Stimulated activated naive CD8-positive, alpha-beta T cell treated with anti-CD3 and anti-CD28 coated beads, Interleukin-15, Interleukin-2, amounts not matched to agents 100 ng/mL and 50 ng/mL, for 24 hours (primary cell): ENCODE measurements around the gene SPAM1.
"Not testable (repeated sequence)": the region's sequence is repeated elsewhere in the genome, so short reads cannot be mapped to it uniquely, and the experiment has no call there.

Experiments
- H3K27ac Mint-ChIP-seq: one replicate; pipeline ENCODE4 v1.8.0; 2021; ENCODE audit warnings: mild to moderate bottlenecking, mixed read lengths
- H3K27me3 Mint-ChIP-seq: one replicate; pipeline ENCODE4 v1.8.0; 2021; ENCODE audit warnings: mixed read lengths
- H3K36me3 Mint-ChIP-seq: one replicate; pipeline ENCODE4 v1.8.0; 2021; ENCODE audit warnings: low read depth, mixed read lengths
- H3K4me1 Mint-ChIP-seq: one replicate; pipeline ENCODE4 v1.8.0; 2021; ENCODE audit warnings: low read depth, mixed read lengths
- H3K4me3 Mint-ChIP-seq: one replicate; pipeline ENCODE4 v1.8.0; 2021; ENCODE audit warnings: mild to moderate bottlenecking, mixed read lengths
- H3K9me3 Mint-ChIP-seq: one replicate; pipeline ENCODE4 v1.8.0; 2021; ENCODE audit warnings: mixed read lengths

SPAM1 gene

DNA sequence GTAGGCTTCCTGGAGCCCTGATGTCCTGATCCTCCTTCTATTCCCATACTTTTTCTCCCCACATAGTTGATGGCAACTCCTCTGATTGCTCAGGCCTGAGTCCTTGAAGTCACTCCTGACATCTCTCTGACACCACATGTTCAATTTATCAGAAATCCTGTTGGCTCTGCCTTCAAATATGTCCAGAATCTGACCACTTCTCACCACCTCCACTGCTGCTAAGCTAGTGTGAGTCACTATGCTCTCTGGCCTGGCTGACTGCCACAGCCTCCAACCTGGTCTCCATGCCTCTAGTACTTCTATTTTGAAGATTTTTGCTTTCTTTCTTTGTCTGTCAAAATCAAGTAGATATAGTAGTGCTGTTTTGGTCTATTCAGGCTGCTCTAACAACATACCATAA, 54.8 kb downstream of the SPAM1 start:
- Mint-ChIP-seq H3K9me3 (peaks cover 3% of the 10 kb centered on the region), H3K4me1 (no peaks in the 10 kb centered on the region), H3K4me3 (no peak overlapping the region), H3K27ac (no peak overlapping the region), H3K27me3 (no peaks in the 10 kb centered on the region), H3K36me3 (no peaks in the 10 kb centered on the region)

DNA sequence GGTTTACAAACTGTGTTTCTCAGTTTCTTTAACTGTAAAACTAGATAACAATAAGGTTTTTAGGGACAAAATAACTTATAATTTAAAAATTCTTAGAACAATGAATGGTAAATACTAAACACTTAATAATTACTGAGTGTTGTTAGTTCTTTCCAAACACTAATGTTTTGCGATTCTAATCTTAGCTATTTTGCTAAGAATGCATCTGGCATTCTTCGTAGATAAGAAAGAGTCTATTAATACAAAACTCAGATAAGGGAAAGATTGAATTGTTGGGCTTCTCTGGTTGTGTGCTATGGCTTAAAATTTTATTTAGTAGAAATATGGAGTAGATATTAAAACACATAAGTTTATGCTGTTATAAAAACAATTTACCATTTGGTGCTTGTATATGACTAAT, 62.4 kb downstream of the SPAM1 start:
- Mint-ChIP-seq H3K4me3 (no peak overlapping the region), H3K9me3 (no peaks in the 10 kb centered on the region), H3K27me3 (no peaks in the 10 kb centered on the region), H3K27ac (no peak overlapping the region), H3K4me1 (no peaks in the 10 kb centered on the region), H3K36me3 (no peaks in the 10 kb centered on the region)

GRCh38 chr7:123992913-123993518, 68.0 kb downstream of the SPAM1 start:
- no peak overlapping the region for H3K27ac Mint-ChIP-seq
- no peaks in the 10 kb centered on the region for H3K36me3 Mint-ChIP-seq

DNA sequence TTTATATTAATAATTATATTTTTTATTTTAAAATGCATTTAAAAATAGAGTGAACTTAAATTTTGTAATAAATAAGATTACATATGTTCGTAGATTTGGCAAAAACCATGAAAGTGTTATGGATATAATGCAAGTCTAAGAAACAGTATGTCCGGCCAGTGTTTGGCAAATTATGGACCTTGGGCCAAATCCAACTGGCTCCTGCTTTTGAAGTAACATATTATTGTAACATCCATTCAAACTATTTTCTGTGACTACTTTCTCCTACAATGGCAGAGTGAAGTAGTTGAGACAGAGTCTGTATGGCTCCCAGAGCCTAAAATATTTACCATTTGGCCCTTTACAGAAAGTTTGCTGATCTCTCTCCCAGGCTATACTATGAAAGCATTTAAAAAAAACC, 69.0 kb downstream of the SPAM1 start:
- Mint-ChIP-seq H3K9me3 (peaks cover 3% of the 10 kb centered on the region), H3K36me3 (no peaks in the 10 kb centered on the region), H3K27me3 (no peaks in the 10 kb centered on the region), H3K4me3 (no peak overlapping the region), H3K4me1 (no peaks in the 10 kb centered on the region), H3K27ac (no peak overlapping the region)

More at GRCh38 chr7:123992913-123993518, 68.0 kb downstream of the SPAM1 start:
- Mint-ChIP-seq H3K4me3 (no peak overlapping the region), H3K27me3 (no peaks in the 10 kb centered on the region), H3K9me3 (no peaks in the 10 kb centered on the region), H3K4me1 (no peaks in the 10 kb centered on the region)

GRCh38 chr7:123994449-123994848, 69.4 kb downstream of the SPAM1 start:
- Mint-ChIP-seq H3K9me3 (peaks cover 4% of the 10 kb centered on the region), H3K36me3 (no peaks in the 10 kb centered on the region), H3K4me1 (no peaks in the 10 kb centered on the region), H3K27ac (no peak overlapping the region), H3K27me3 (no peaks in the 10 kb centered on the region), H3K4me3 (no peak overlapping the region)

DNA sequence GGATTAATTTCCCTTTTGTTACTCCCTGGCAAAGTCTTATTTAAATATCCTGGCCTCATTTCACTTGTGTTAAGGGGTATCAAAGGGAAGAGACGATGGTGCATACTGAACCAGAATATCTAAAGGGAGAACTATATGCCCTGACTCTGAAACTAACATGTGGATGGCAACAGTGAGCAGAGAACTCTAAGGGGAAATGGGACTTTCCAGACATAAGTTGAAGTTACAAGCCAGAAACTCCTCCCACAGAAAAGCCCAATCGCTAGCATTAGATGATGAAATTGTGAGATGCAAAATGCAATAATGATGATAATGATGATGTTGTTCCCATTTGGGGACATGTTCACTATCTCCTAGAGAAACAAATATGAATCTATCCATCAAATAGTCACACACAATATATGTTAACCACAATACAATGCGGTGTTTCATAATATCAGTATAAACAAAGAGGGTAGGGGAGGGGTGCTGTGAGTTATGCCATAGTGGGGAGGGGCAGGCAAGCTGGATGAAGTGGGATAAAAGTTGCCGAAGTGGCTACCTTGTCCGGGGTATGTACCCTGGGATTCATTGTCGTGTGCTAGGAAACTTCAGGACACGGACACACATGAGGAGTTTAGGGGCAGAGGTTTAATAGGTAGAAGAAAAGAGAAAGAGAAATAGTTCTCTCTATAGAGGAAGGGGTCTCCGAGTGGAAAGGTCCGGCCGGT, 70.7 kb downstream of the SPAM1 start:
- no peak overlapping the region for H3K4me3 Mint-ChIP-seq
- H3K27ac Mint-ChIP-seq = no peak overlapping the region
- no peaks in the 10 kb centered on the region for H3K4me1 Mint-ChIP-seq
- peaks cover 9% of the 10 kb centered on the region for H3K9me3 Mint-ChIP-seq
- H3K27me3 Mint-ChIP-seq = no peaks in the 10 kb centered on the region
- H3K36me3 Mint-ChIP-seq = no peaks in the 10 kb centered on the region

- H3K27me3 Mint-ChIP-seq = no peaks in the 10 kb centered on the region
- peaks cover 9% of the 10 kb centered on the region for H3K9me3 Mint-ChIP-seq
- no peaks in the 10 kb centered on the region for H3K36me3 Mint-ChIP-seq
- no peak overlapping the region for H3K4me3 Mint-ChIP-seq
- no peaks in the 10 kb centered on the region for H3K4me1 Mint-ChIP-seq
- no peak overlapping the region for H3K27ac Mint-ChIP-seq
Measured at GRCh38 chr7:123996327-123996625, 71.2 kb downstream of the SPAM1 start.

DNA sequence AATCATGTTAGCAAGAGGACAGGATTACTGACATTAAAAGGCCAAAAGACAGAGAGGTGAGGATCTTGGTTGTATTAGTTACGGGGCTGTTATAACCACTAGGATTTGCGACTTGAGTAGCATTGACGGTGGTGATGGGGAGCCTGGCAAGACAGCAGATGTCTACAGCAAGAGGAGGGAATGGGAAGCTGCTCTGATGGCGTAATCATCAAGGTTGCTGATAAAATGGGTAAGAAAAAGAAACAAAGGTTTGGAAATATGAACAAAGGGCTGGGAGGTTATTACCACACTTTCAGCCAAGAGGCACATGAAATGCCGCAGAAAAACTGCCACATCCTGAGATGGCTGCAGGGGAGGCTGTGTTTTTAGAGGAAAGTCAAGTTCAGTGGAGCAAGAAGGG, 73.9 kb downstream of the SPAM1 start:
- no peak overlapping the region for H3K4me3 Mint-ChIP-seq
- H3K9me3 Mint-ChIP-seq = peaks cover 9% of the 10 kb centered on the region
- no peaks in the 10 kb centered on the region for H3K36me3 Mint-ChIP-seq
- no peak overlapping the region for H3K27ac Mint-ChIP-seq
- no peaks in the 10 kb centered on the region for H3K4me1 Mint-ChIP-seq
- H3K27me3 Mint-ChIP-seq = no peaks in the 10 kb centered on the region

GRCh38 chr7:123999703-124000102, 74.7 kb downstream of the SPAM1 start:
- H3K36me3 Mint-ChIP-seq = no peaks in the 10 kb centered on the region

DNA sequence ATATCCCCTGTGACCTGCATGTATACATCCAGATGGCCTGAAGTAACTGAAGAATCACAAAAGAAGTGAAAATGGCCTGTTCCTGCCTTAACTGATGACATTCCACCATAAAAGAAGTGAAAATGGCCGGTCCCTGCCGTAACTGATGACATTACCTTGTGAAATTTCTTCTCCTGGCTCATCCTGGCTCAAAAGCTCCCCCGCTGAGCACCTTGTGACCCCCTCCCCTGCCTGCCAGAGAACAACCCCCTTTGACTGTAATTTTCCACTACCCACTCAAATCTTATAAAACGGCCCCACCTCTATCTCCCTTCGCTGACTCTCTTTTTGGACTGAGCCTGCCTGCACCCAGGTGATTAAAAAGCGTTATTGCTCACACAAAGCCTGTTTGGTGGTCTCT, 83.3 kb downstream of the SPAM1 start:
- H3K27ac Mint-ChIP-seq, H3K27me3 Mint-ChIP-seq, H3K9me3 Mint-ChIP-seq, H3K36me3 Mint-ChIP-seq, H3K4me1 Mint-ChIP-seq, H3K4me3 Mint-ChIP-seq: not testable (repeated sequence)

More at GRCh38 chr7:123999703-124000102, 74.7 kb downstream of the SPAM1 start:
- Mint-ChIP-seq H3K9me3 (peaks cover 9% of the 10 kb centered on the region), H3K4me1 (no peaks in the 10 kb centered on the region), H3K27me3 (no peaks in the 10 kb centered on the region), H3K4me3 (no peak overlapping the region), H3K27ac (no peak overlapping the region)

DNA sequence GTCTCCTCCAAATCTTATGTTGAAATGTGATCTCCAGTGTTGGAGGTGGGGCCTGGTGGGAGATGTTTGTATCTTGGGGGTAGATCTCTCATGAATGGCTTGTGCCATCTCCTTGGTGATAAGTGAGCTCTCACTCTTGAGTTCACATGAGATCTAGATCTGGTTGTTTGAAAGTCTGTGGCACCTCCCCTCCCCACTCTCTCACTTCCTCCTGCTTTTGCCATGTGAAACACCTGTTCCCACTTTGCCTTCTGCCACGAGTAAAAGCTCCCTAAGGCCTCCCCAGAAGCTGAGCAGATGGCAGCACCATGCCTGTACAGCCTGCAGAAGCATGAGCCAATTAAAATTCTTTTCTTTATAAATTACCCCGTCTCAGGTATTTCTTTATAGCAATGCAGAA, 84.3 kb downstream of the SPAM1 start:
- Mint-ChIP-seq H3K9me3 (no peaks in the 10 kb centered on the region), H3K27me3 (no peaks in the 10 kb centered on the region)

More for the DNA sequence above, 84.3 kb downstream of the SPAM1 start:
- H3K27ac Mint-ChIP-seq = no peak overlapping the region
- H3K4me1 Mint-ChIP-seq = no peaks in the 10 kb centered on the region
- no peak overlapping the region for H3K4me3 Mint-ChIP-seq
- no peaks in the 10 kb centered on the region for H3K36me3 Mint-ChIP-seq
